Stimulated activated CD4-positive, alpha-beta T cell treated with anti-CD3 and anti-CD28 coated beads, Interleukin-4, amount 100 ng/mL, for 4 hours (primary cell): ENCODE measurements around the gene IZUMO2.
"Not testable (repeated sequence)": the region's sequence is repeated elsewhere in the genome, so short reads cannot be mapped to it uniquely, and the experiment has no call there.

Source experiments
- DNase-seq, 2 experiments: peaks; one replicate each; pipeline ENCODE4 v3.0.0-alpha.2; 2020

Gene IZUMO2

GRCh38 chr19:50181121-50181520, 18.0 kb upstream of the IZUMO2 start:
- DNase-seq: no peak

GRCh38 chr19:50178859-50179537, 15.9 kb upstream of the IZUMO2 start:
- no peak for DNase-seq

- DNase-seq: no peak
Measured at GRCh38 chr19:50178320-50178719, 15.2 kb upstream of the IZUMO2 start.

GRCh38 chr19:50176775-50177174, 13.7 kb upstream of the IZUMO2 start:
- DNase-seq: no peak

GRCh38 chr19:50175924-50176323, 12.8 kb upstream of the IZUMO2 start:
- DNase-seq: no peak

- DNase-seq: no peak
Measured at GRCh38 chr19:50174100-50174793, 11.2 kb upstream of the IZUMO2 start.

- DNase-seq: no peak
Measured at GRCh38 chr19:50173127-50173526, 10.0 kb upstream of the IZUMO2 start.

GRCh38 chr19:50172726-50173125, 9.6 kb upstream of the IZUMO2 start:
- no peak for DNase-seq

- DNase-seq: no peak
Measured at GRCh38 chr19:50171752-50172151, 8.7 kb upstream of the IZUMO2 start.

- no peak for DNase-seq
Measured at GRCh38 chr19:50167314-50167721, 4.2 kb upstream of the IZUMO2 start.

GRCh38 chr19:50159078-50159477, 4.0 kb downstream of the IZUMO2 start:
- no peak for DNase-seq

GRCh38 chr19:50158577-50158976, 4.5 kb downstream of the IZUMO2 start:
- no peak for DNase-seq

- DNase-seq: no peak
Measured at GRCh38 chr19:50155520-50156109, 7.5 kb downstream of the IZUMO2 start.

GRCh38 chr19:50154529-50154928, 8.6 kb downstream of the IZUMO2 start:
- DNase-seq: no peak

- no peak for DNase-seq
Measured at GRCh38 chr19:50152578-50152977, 10.5 kb downstream of the IZUMO2 start.

GRCh38 chr19:50148528-50148927, 14.6 kb downstream of the IZUMO2 start:
- no peak for DNase-seq

- DNase-seq: peak; percentile 65 to 74
Measured at GRCh38 chr19:50147462-50148423, 15.3 kb downstream of the IZUMO2 start.

- DNase-seq: not testable (repeated sequence)
Measured at GRCh38 chr19:50141921-50142320, 21.2 kb downstream of the IZUMO2 start.

- DNase-seq: not testable (repeated sequence)
Measured at GRCh38 chr19:50140118-50140845, 22.8 kb downstream of the IZUMO2 start.

GRCh38 chr19:50136603-50137365, 26.3 kb downstream of the IZUMO2 start:
- not testable (repeated sequence) for DNase-seq

- not testable (repeated sequence) for DNase-seq
Measured at GRCh38 chr19:50135856-50136602, 27.1 kb downstream of the IZUMO2 start.
